ENCODE data around the gene HNRNPUL2. TPM values are rescaled to one million over a fixed set of nuclear protein-coding genes. Genes with fewer than 3 reads are reported as not detected.
"Not testable (repeated sequence)": the region's sequence is repeated elsewhere in the genome, so short reads cannot be mapped to it uniquely, and the experiment has no call there.

Gene HNRNPUL2
- total RNA-seq, 4 donors from 2014 or later, result 10.7 to 42.6 (median 25.2) TPM

GRCh38 chr11:62680825-62681240 is 46.4 kb downstream of the HNRNPUL2 start:
- no peak for TF ChIP-seq CTCF (IDR thresholded peaks at IDR 0.05)
- no peak for DNase-seq (ENCODE audit: low spot score)
- ATAC-seq (ENCODE audit: low FRiP score), result peak; percentile 70

GRCh38 chr11:62678770-62679696 is 48.2 kb downstream of the HNRNPUL2 start, which contains the start of gene UBXN1:
TSS of gene UBXN1 (minus strand) at chr11:62679073. CDS start at chr11:62678923, 150 bp downstream.
- TF ChIP-seq CTCF (IDR thresholded peaks at IDR 0.05), result no peak
- ATAC-seq (ENCODE audit: low FRiP score) (peak; percentile 93), DNase-seq (ENCODE audit: low spot score) (peak; percentile 87)

GRCh38 chr11:62678433-62678769 is 48.9 kb downstream of the HNRNPUL2 start:
- ATAC-seq (ENCODE audit: low FRiP score) (no peak), DNase-seq (ENCODE audit: low spot score) (no peak)
- no peak for TF ChIP-seq CTCF (IDR thresholded peaks at IDR 0.05)

- ATAC-seq (ENCODE audit: low FRiP score) (no peak), DNase-seq (ENCODE audit: low spot score) (no peak)
- TF ChIP-seq CTCF (IDR thresholded peaks at IDR 0.05), result no peak
These were observed 49.5 kb downstream of the HNRNPUL2 start for GRCh38 chr11:62677714-62678113.

- DNase-seq (ENCODE audit: low spot score) (no peak), ATAC-seq (ENCODE audit: low FRiP score) (no peak)
- TF ChIP-seq CTCF (IDR thresholded peaks at IDR 0.05), result no peak
These were observed 50.1 kb downstream of the HNRNPUL2 start for GRCh38 chr11:62677156-62677555.

- no peak for TF ChIP-seq CTCF (IDR thresholded peaks at IDR 0.05)
- no peak for DNase-seq (ENCODE audit: low spot score)
- no peak for ATAC-seq (ENCODE audit: low FRiP score)
These were observed 50.6 kb downstream of the HNRNPUL2 start for GRCh38 chr11:62676698-62677097.

- not testable (repeated sequence) for ATAC-seq (ENCODE audit: low FRiP score); DNase-seq (ENCODE audit: low spot score)
These were observed 51.8 kb downstream of the HNRNPUL2 start for GRCh38 chr11:62675415-62675814.
